ENCODE data around the gene DCP2.

The DCP2 gene

DNA sequence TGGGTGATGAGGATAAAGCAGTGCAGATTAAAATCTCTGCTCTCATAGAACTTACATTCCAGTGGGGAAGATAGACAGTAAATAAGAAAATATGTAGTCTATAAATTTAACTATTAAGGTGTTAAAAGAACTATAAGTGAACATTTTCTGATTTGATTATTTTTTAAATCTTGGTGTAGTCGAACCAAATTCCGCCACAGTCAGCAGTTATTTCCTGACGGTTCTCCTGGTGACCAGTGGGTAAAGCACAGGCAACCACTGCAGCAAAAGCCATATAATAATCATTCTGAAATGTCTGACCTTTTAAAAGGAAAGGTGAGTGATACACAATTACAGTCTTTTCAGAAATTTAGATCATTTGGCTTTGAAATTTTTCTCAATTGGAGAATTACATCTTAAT, 27.2 kb downstream of the DCP2 start:
- no peak for TF ChIP-seq POLR2A (IDR thresholded peaks at IDR 0.05; ENCODE audit: extremely low read depth, insufficient read length)
- no peak overlapping the region for H3K4me3 ChIP-seq (ENCODE audit: low read depth, low read length)
- no peak for DNase-seq (ENCODE audit: low read depth)

DNA sequence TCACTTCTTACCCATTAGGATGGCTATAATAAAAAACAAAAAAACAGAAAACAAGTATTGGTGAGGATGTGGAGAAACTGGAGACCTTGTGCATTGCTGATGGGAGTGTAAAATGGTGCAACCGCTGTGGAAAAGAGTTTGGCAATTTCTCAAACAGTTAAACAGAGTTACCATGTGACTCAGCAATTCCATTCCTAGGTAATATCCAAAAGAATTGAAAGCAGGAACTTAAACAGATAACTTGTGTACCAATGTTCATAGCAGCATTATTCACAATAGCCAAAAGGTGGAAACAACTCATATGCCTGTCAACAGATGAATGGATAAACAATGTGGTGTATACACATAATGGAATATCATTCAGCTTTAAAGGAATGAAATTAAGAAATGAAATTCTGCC, 28.9 kb downstream of the DCP2 start:
- TF ChIP-seq, protein P1, sequence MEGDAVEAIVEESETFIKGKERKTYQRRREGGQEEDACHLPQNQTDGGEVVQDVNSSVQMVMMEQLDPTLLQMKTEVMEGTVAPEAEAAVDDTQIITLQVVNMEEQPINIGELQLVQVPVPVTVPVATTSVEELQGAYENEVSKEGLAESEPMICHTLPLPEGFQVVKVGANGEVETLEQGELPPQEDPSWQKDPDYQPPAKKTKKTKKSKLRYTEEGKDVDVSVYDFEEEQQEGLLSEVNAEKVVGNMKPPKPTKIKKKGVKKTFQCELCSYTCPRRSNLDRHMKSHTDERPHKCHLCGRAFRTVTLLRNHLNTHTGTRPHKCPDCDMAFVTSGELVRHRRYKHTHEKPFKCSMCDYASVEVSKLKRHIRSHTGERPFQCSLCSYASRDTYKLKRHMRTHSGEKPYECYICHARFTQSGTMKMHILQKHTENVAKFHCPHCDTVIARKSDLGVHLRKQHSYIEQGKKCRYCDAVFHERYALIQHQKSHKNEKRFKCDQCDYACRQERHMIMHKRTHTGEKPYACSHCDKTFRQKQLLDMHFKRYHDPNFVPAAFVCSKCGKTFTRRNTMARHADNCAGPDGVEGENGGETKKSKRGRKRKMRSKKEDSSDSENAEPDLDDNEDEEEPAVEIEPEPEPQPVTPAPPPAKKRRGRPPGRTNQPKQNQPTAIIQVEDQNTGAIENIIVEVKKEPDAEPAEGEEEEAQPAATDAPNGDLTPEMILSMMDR (IDR thresholded peaks at IDR 0.05; ENCODE audit: low read depth, low read length), result no peak
- no peak for TF ChIP-seq MYC (IDR thresholded peaks at IDR 0.05; ENCODE audit: low read depth, low read length)
- TF ChIP-seq, protein P2, sequence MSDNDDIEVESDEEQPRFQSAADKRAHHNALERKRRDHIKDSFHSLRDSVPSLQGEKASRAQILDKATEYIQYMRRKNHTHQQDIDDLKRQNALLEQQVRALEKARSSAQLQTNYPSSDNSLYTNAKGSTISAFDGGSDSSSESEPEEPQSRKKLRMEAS (IDR thresholded peaks at IDR 0.05; ENCODE audit: low read depth, low read length), result no peak
- no peak for TF ChIP-seq POLR2A (IDR thresholded peaks at IDR 0.05; ENCODE audit: extremely low read depth, insufficient read length)
- no peak for DNase-seq (ENCODE audit: low read depth)
- no peak overlapping the region for H3K4me3 ChIP-seq (ENCODE audit: low read depth, low read length)

DNA sequence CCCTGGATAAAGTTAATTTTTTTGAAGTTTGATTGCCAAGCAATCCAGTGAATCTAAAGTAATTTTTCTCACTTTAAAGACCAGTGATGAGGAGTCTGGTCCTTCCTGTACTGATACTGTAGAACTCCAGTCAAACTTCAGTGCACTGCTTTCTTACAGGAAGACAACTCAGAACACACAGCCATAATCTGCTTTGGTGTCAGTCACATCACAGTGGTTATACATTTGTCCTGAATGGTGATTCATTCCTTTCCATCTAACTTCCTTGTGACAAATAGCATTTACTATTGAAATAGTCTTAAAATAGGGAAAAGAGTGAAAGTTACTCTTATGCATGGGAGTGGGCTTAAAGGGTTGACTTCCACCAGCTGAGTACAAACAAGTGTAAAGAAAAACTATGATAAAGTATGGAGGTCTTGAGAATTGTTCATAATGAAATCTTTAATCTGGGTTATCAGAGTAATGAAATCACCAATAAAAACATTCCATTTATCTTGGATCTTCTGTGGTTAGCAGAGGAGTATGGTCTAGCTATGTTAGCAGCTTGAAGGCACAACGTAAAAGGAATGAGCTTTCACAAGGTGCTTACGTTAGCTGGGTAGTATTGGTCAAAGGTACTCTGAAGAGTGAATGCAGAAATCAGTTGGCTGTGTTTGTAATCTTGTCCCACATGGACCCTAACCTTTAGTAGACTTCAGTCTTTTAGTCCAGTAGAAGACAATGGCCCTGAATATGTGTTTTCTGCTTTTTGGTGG, 41.5 kb downstream of the DCP2 start:
- TF ChIP-seq, protein P2 (IDR thresholded peaks at IDR 0.05; ENCODE audit: low read depth, low read length), result no peak
- no peak for TF ChIP-seq MYC (IDR thresholded peaks at IDR 0.05; ENCODE audit: low read depth, low read length)
- TF ChIP-seq, protein P1 (IDR thresholded peaks at IDR 0.05; ENCODE audit: low read depth, low read length), result no peak
- TF ChIP-seq POLR2A (IDR thresholded peaks at IDR 0.05; ENCODE audit: extremely low read depth, insufficient read length), result no peak
- H3K4me3 ChIP-seq (ENCODE audit: low read depth, low read length), result no peak overlapping the region
- no peak for DNase-seq (ENCODE audit: low read depth)

DNA sequence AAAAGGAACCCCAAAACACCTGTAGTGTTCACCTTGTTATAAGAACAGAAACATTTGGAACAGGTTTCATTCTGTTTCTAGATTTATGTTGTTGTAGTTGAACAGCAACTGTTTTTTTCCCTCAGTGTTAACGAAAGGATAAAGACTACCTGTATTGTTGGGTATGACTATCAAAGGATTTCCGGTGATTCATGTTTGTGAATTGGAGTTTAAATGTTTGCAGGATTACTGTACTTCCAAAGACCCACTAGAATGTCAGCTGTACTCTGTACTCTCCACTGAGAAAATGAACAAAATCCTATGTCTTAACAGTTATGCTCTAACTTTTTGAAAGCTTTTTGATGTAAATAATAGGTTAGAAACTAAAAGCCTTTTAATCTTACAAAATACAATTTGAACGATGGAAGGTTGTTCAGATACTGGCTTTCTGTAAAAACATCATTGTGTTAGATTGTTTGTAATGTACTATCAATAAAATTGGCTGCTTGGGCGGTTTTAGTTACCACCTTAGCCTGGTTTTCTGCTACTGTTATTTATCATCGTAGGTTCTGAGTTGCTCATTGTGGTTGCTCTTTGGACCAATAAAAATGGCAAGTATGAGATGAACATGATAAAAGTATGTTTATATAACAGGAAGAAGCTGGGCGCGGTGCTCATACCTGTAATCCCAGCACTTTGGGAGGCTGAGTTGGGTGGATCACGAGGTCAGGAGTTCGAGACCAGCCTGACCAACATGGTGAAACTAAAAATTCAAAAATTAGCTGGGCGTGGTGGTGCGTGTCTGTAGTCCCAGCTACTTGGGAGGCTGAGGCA, 44.1 kb downstream of the DCP2 start:
- H3K4me3 ChIP-seq (ENCODE audit: low read depth, low read length), result no peak overlapping the region
- DNase-seq (ENCODE audit: low read depth), result no peak
- TF ChIP-seq, protein P2 (IDR thresholded peaks at IDR 0.05; ENCODE audit: low read depth, low read length), result no peak
- TF ChIP-seq POLR2A (IDR thresholded peaks at IDR 0.05; ENCODE audit: extremely low read depth, insufficient read length), result no peak
- no peak for TF ChIP-seq MYC (IDR thresholded peaks at IDR 0.05; ENCODE audit: low read depth, low read length)
- TF ChIP-seq, protein P1 (IDR thresholded peaks at IDR 0.05; ENCODE audit: low read depth, low read length), result no peak

DNA sequence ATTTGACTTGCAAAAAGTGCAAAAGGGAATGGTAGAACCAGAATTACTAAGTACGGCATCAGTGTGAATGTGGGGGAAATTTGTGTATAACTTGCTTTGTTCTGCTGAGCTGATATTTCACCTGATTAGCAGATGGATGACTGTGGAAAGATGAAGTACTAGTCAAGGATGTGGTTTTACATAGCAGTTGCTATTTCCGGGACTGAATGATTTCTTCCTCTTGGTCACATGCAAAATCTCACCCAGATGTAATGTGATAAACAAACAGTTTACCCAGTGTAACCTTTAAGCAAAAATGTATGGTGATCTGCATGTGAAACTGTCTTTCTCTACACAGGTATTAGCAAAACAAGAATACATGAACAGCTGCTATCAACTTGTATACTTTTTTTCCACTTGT, 46.1 kb downstream of the DCP2 start:
- TF ChIP-seq MYC (IDR thresholded peaks at IDR 0.05; ENCODE audit: low read depth, low read length), result no peak
- TF ChIP-seq, protein P2 (IDR thresholded peaks at IDR 0.05; ENCODE audit: low read depth, low read length), result no peak
- no peak for TF ChIP-seq POLR2A (IDR thresholded peaks at IDR 0.05; ENCODE audit: extremely low read depth, insufficient read length)
- TF ChIP-seq, protein P1 (IDR thresholded peaks at IDR 0.05; ENCODE audit: low read depth, low read length), result no peak
- no peak overlapping the region for H3K4me3 ChIP-seq (ENCODE audit: low read depth, low read length)
- no peak for DNase-seq (ENCODE audit: low read depth)

DNA sequence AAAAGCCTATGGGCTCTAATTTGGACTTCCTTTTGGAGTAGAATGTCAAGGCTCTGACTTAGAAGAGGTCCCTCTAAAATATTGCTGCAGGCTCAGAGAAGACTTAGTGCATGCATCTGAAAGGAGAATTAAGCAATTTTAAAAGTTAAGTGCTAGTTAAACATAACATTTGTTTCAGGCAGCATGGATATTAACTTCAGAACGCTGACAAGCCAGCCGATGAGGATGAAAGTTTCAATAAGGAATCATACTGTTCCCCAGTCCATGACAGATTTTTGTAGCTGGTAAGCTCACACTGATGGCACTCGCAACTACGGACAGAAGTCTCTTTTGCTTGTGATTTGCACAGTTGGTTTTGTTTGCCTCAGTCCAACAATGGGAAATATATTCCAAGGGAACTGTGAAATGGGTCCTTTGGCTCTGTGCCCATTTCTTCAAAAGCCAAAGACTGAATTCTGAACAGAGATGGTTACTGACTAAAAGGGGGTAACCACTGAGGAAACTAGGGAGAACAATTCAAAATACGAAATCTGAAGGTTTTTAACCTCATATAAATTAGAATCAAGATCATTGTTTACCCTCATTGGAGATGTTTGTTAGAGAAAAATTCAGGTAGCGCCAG, 47.6 kb downstream of the DCP2 start:
- TF ChIP-seq POLR2A (IDR thresholded peaks at IDR 0.05; ENCODE audit: extremely low read depth, insufficient read length) (no peak), MYC (IDR thresholded peaks at IDR 0.05; ENCODE audit: low read depth, low read length) (no peak)
- TF ChIP-seq, protein P2 (IDR thresholded peaks at IDR 0.05; ENCODE audit: low read depth, low read length), result no peak
- TF ChIP-seq, protein P1 (IDR thresholded peaks at IDR 0.05; ENCODE audit: low read depth, low read length), result no peak
- no peak overlapping the region for H3K4me3 ChIP-seq (ENCODE audit: low read depth, low read length)
- no peak for DNase-seq (ENCODE audit: low read depth)
